WTC11 (cell line): ENCODE results near the gene RBBP4. TPM values are rescaled to one million over a fixed set of nuclear protein-coding genes. Genes with fewer than 3 reads are reported as not detected.

Experiments
- ATAC-seq: fragments of 200-7000 bp; cut with Tn5 transposase; 2 replicates; pipeline ENCODE4 v1.10.0; 2021; ENCODE audit warnings: mild to moderate bottlenecking, moderate library complexity
- CTCF ChIA-PET: fragments of 300-600 bp; sonication (Branson Sonifier 250); formaldehyde crosslinking; loops from one replicate; lab custom pipeline; 2021; ENCODE audit warnings: antibody characterized with exemption; lab: Charles Lee
- POLR2A ChIA-PET: fragments of 350-600 bp; sonication (Branson Sonifier 250); formaldehyde crosslinking; loops from one replicate; lab custom pipeline; 2021; ENCODE audit warnings: antibody characterized with exemption; lab: Charles Lee
- DNase-seq: peaks from one replicate; pipeline ENCODE4 v3.0.0; 2021; ENCODE audit warnings: low spot score
- H3K27ac Mint-ChIP-seq: 2 replicates; pipeline ENCODE4 v1.8.0; 2021; ENCODE audit warnings: mixed read lengths
- H3K27me3 Mint-ChIP-seq: 2 replicates; pipeline ENCODE4 v1.8.0; 2021; ENCODE audit warnings: low read depth, mild to moderate bottlenecking, moderate library complexity, mixed read lengths
- H3K36me3 Mint-ChIP-seq: 2 replicates; pipeline ENCODE4 v1.8.0; 2021; ENCODE audit warnings: mixed read lengths
- H3K4me1 Mint-ChIP-seq: 2 replicates; pipeline ENCODE4 v1.8.0; 2022; ENCODE audit warnings: mixed read lengths
- H3K4me3 Mint-ChIP-seq: 2 replicates; pipeline ENCODE4 v1.8.0; 2021; ENCODE audit warnings: mild to moderate bottlenecking, moderate library complexity, mixed read lengths
- H3K9me3 Mint-ChIP-seq: 2 replicates; pipeline ENCODE4 v1.8.0; 2021; ENCODE audit warnings: mixed read lengths
- AR ChIP-seq: fragments of 250-450 bp; sonication (Bioruptor Pico); IDR thresholded peaks from 2 replicates; pipeline ENCODE4 v1.9.0; 2021; ENCODE audit warnings: mild to moderate bottlenecking
- ATF3 ChIP-seq: sonication (generic); formaldehyde crosslinking; conservative IDR thresholded peaks from 2 replicates; pipeline ENCODE4 v1.8.1; 2022; ENCODE audit warnings: mild to moderate bottlenecking, missing genetic modification reagents
- ATF6 ChIP-seq: sonication (generic); formaldehyde crosslinking; IDR thresholded peaks from 2 replicates; pipeline ENCODE4 v1.8.1; 2023; ENCODE audit warnings: mild to moderate bottlenecking, missing genetic modification reagents
- CREM ChIP-seq: sonication (generic); formaldehyde crosslinking; IDR thresholded peaks from 2 replicates; pipeline ENCODE4 v1.8.1; 2022; ENCODE audit warnings: mild to moderate bottlenecking, missing genetic modification reagents, moderate library complexity
- ERG ChIP-seq: fragments of 250-450 bp; sonication (Bioruptor Pico); IDR thresholded peaks from 2 replicates; pipeline ENCODE4 v1.8.0; 2021; ENCODE audit warnings: mild to moderate bottlenecking
- GTF2I ChIP-seq: fragments of 250-450 bp; sonication (Bioruptor Pico); conservative IDR thresholded peaks from 2 replicates; pipeline ENCODE4 v1.4.0; 2021; ENCODE audit warnings: mild to moderate bottlenecking
- HMGXB4 ChIP-seq: sonication (generic); formaldehyde crosslinking; IDR thresholded peaks from 2 replicates; pipeline ENCODE4 v1.8.1; 2023; ENCODE audit warnings: mild to moderate bottlenecking, moderate library complexity, missing genetic modification reagents
- MXD4 ChIP-seq: fragments of 250-450 bp; sonication (Bioruptor Pico); IDR thresholded peaks from 2 replicates; pipeline ENCODE4 v1.8.0; 2021; ENCODE audit warnings: mild to moderate bottlenecking, moderate library complexity, borderline replicate concordance
- NFE2L1 ChIP-seq: sonication (generic); formaldehyde crosslinking; IDR thresholded peaks from 2 replicates; pipeline ENCODE4 v1.8.1; 2023; ENCODE audit warnings: missing genetic modification reagents
- NFYB ChIP-seq: sonication (generic); formaldehyde crosslinking; conservative IDR thresholded peaks from 2 replicates; pipeline ENCODE4 v1.8.0; 2022; ENCODE audit warnings: low read depth, missing genetic modification reagents
- NR2C2 ChIP-seq: sonication (generic); formaldehyde crosslinking; IDR thresholded peaks from 2 replicates; pipeline ENCODE4 v1.8.0; 2022; ENCODE audit warnings: mild to moderate bottlenecking, missing genetic modification reagents
- OVOL2 ChIP-seq: fragments of 250-450 bp; sonication (Bioruptor Pico); IDR thresholded peaks from 2 replicates; pipeline ENCODE4 v1.9.0; 2021; ENCODE audit warnings: mild to moderate bottlenecking, borderline replicate concordance
- PREB ChIP-seq: sonication (generic); formaldehyde crosslinking; IDR thresholded peaks from 2 replicates; pipeline ENCODE4 v1.8.1; 2022; ENCODE audit warnings: mild to moderate bottlenecking, missing genetic modification reagents, moderate library complexity, borderline replicate concordance
- SMAD4 ChIP-seq: sonication (generic); formaldehyde crosslinking; IDR thresholded peaks from 2 replicates; pipeline ENCODE4 v1.8.0; 2022; ENCODE audit warnings: mild to moderate bottlenecking, missing genetic modification reagents
- SOX15 ChIP-seq: fragments of 250-450 bp; sonication (Bioruptor Pico); IDR thresholded peaks from 2 replicates; pipeline ENCODE4 v1.9.0; 2021; ENCODE audit warnings: mild to moderate bottlenecking
- ZBTB21 ChIP-seq: sonication (generic); formaldehyde crosslinking; IDR thresholded peaks from 2 replicates; pipeline ENCODE4 v1.8.1; 2023; ENCODE audit warnings: mild to moderate bottlenecking, missing genetic modification reagents, borderline replicate concordance
- ZNF317 ChIP-seq: sonication (generic); formaldehyde crosslinking; IDR thresholded peaks from 2 replicates; pipeline ENCODE4 v1.8.1; 2023; ENCODE audit warnings: low read depth, mild to moderate bottlenecking, moderate library complexity, missing genetic modification reagents, borderline replicate concordance
- ZNF671 ChIP-seq: fragments of 250-450 bp; sonication (Bioruptor Pico); IDR thresholded peaks from 2 replicates; pipeline ENCODE4 v1.8.0; 2021; ENCODE audit warnings: mild to moderate bottlenecking
- ZSCAN18 ChIP-seq: fragments of 250-450 bp; sonication (Bioruptor Pico); IDR thresholded peaks from 2 replicates; pipeline ENCODE4 v2.1.2; 2022; ENCODE audit warnings: mild to moderate bottlenecking, moderate library complexity
- total RNA-seq: library from RNA; stranded (reverse); gene quantifications from 3 replicates; pipeline ENCODE4 v1.2.3, GENCODE V29; 2021

Gene RBBP4
- total RNA-seq, 1 experiment from 2014 or later: 331 TPM

- peak overlapping the region; percentile 47; the same call in 1 of the 2 replicates for H3K27ac Mint-ChIP-seq
- POLR2A ChIA-PET: no interaction called here
- TF ChIP-seq SMAD4 (CRISPR knock-in tag): no peak
- TF ChIP-seq NR2C2 (CRISPR knock-in tag): no peak
- TF ChIP-seq MXD4 (CRISPR knock-in tag): no peak
- TF ChIP-seq ZNF317 (CRISPR knock-in tag): no peak
- TF ChIP-seq PREB (CRISPR knock-in tag): no peak
- TF ChIP-seq NFE2L1: no peak
- TF ChIP-seq NFYB: no peak
- no peak for TF ChIP-seq SOX15 (CRISPR knock-in tag)
- no peak for TF ChIP-seq GTF2I (CRISPR knock-in tag)
- no peak for TF ChIP-seq HMGXB4
- TF ChIP-seq ATF6: no peak
- no peak for TF ChIP-seq AR (CRISPR knock-in tag)
- TF ChIP-seq ZBTB21 (CRISPR knock-in tag): no peak
- TF ChIP-seq, all 79 proteins: peak for 0
- Mint-ChIP-seq H3K4me1 (no peaks in the 10 kb centered on the region), H3K36me3 (peaks cover 26% of the 10 kb centered on the region), H3K4me3 (no peak overlapping the region), H3K27me3 (no peaks in the 10 kb centered on the region), H3K9me3 (0 out of 2 replicates have a peak, but pooled peaks cover 3% of the 10 kb centered on the region)
- DNase-seq: no peak
- CTCF ChIA-PET: interaction anchor here (1.7 kb wide), 1 partner anchor 103 kb away, joined by 4 read pairs; no protein-coding TSS in a partner anchor
- ATAC-seq: no peak
Measured at GRCh38 chr1:32623775-32624174, 27.2 kb upstream of the RBBP4 start.

GRCh38 chr1:32626176-32626575, 24.8 kb upstream of the RBBP4 start:
- Mint-ChIP-seq H3K4me3 (no peak overlapping the region), H3K36me3 (peaks cover 29% of the 10 kb centered on the region), H3K27me3 (no peaks in the 10 kb centered on the region), H3K4me1 (no peaks in the 10 kb centered on the region), H3K27ac (no peak overlapping the region), H3K9me3 (no peaks in the 10 kb centered on the region)
- ATAC-seq: no peak
- no peak for DNase-seq
- TF ChIP-seq CREM (CRISPR knock-in tag): no peak
- TF ChIP-seq ERG (CRISPR knock-in tag): no peak
- no peak for TF ChIP-seq ZSCAN18 (CRISPR knock-in tag)
- TF ChIP-seq ZNF671 (CRISPR knock-in tag): no peak
- TF ChIP-seq MXD4 (CRISPR knock-in tag): no peak
- TF ChIP-seq OVOL2 (CRISPR knock-in tag): no peak
- no peak for TF ChIP-seq ATF6
- TF ChIP-seq ATF3 (CRISPR knock-in tag): no peak
- ChIA-PET CTCF (interaction anchor here (0.7 kb wide), 1 partner anchor 15 kb away, joined by 3 read pairs; no protein-coding TSS in a partner anchor), POLR2A (no interaction called here)
